H9 (cell line): Measurements from ENCODE around the gene PAOX. TPM values are rescaled to one million over a fixed set of nuclear protein-coding genes. Genes with fewer than 3 reads are reported as not detected.
A peak's percentile ranks its signal among the peaks of the same experiment; 100 is the strongest.
"Not testable (repeated sequence)": the region's sequence is repeated elsewhere in the genome, so short reads cannot be mapped to it uniquely, and the experiment has no call there.

Experiments
- DNase-seq: peaks from one replicate; pipeline ENCODE4 v3.0.0-alpha.2; 2017
- H2AFZ ChIP-seq: one replicate; pipeline ENCODE4 v1.6.1; 2013; ENCODE audit warnings: mild to moderate bottlenecking, low read length, control low read depth, moderate library complexity
- H2AK5ac ChIP-seq: 2 replicates; pipeline ENCODE4 v1.6.1; 2013; ENCODE audit warnings: low read length, control low read depth, mixed read lengths; ENCODE audit not compliant: insufficient read length
- H2BK120ac ChIP-seq: one replicate; pipeline ENCODE4 v1.6.1; 2013; ENCODE audit warnings: low read depth, mild to moderate bottlenecking, low read length, control low read depth, inconsistent platforms; ENCODE audit not compliant: poor library complexity, severe bottlenecking
- H2BK12ac ChIP-seq: 2 replicates; pipeline ENCODE4 v1.6.1; 2013; ENCODE audit warnings: low read length, control low read depth, mixed read lengths, low read depth; ENCODE audit not compliant: insufficient read length
- H2BK15ac ChIP-seq: 2 replicates; pipeline ENCODE4 v1.6.1; 2013; ENCODE audit warnings: low read depth, low read length, control low read depth
- H2BK20ac ChIP-seq: one replicate; pipeline ENCODE4 v1.6.1; 2013; ENCODE audit warnings: low read depth, mild to moderate bottlenecking, low read length, control low read depth, inconsistent platforms; ENCODE audit not compliant: poor library complexity, severe bottlenecking
- H2BK5ac ChIP-seq: 2 replicates; pipeline ENCODE4 v1.6.1; 2013; ENCODE audit warnings: low read length, control low read depth, mixed read lengths; ENCODE audit not compliant: insufficient read length
- H3K14ac ChIP-seq: 2 replicates; pipeline ENCODE4 v1.6.1; 2013; ENCODE audit warnings: low read length, control low read depth; ENCODE audit not compliant: insufficient read depth
- H3K18ac ChIP-seq: 2 replicates; pipeline ENCODE4 v1.6.1; 2013; ENCODE audit warnings: low read depth, mild to moderate bottlenecking, mixed read lengths, low read length, control low read depth; ENCODE audit not compliant: insufficient read length
- H3K23ac ChIP-seq: 2 replicates; pipeline ENCODE4 v1.6.1; 2013; ENCODE audit warnings: low read length, control low read depth, mixed read lengths, low read depth; ENCODE audit not compliant: insufficient read length
- H3K23me2 ChIP-seq: 2 replicates; pipeline ENCODE4 v1.6.1; 2013; ENCODE audit warnings: low read depth, mild to moderate bottlenecking, mixed read lengths, low read length, control low read depth; ENCODE audit not compliant: insufficient read length, poor library complexity, severe bottlenecking
- H3K27ac ChIP-seq: 2 replicates; pipeline ENCODE4 v1.5.1; 2013; ENCODE audit warnings: low read length, control low read depth, mixed read lengths, low read depth; ENCODE audit not compliant: insufficient read length
- H3K27me3 ChIP-seq: 2 replicates; pipeline ENCODE4 v1.6.1; 2013; ENCODE audit warnings: low read length, control low read depth, inconsistent platforms; ENCODE audit not compliant: insufficient read depth
- H3K4ac ChIP-seq: 2 replicates; pipeline ENCODE4 v1.6.1; 2013; ENCODE audit warnings: low read depth, mild to moderate bottlenecking, control low read depth, inconsistent platforms, low read length, moderate library complexity
- H3K4me1 ChIP-seq: 2 replicates; pipeline ENCODE4 v1.6.1; 2013; ENCODE audit warnings: low read length, control low read depth, inconsistent platforms; ENCODE audit not compliant: insufficient read depth
- H3K4me2 ChIP-seq: 2 replicates; pipeline ENCODE4 v1.6.1; 2013; ENCODE audit warnings: low read length, control low read depth, mixed read lengths; ENCODE audit not compliant: insufficient read length, insufficient read depth
- H3K56ac ChIP-seq: 2 replicates; pipeline ENCODE4 v1.6.1; 2013; ENCODE audit warnings: low read depth, mild to moderate bottlenecking, mixed read lengths, low read length, control low read depth; ENCODE audit not compliant: insufficient read length
- H3K79me1 ChIP-seq: 2 replicates; pipeline ENCODE4 v1.6.1; 2013; ENCODE audit warnings: low read depth, mild to moderate bottlenecking, moderate library complexity, low read length, control low read depth, inconsistent platforms; ENCODE audit not compliant: insufficient read depth, poor library complexity, severe bottlenecking
- H3K79me2 ChIP-seq: 2 replicates; pipeline ENCODE4 v1.6.1; 2013; ENCODE audit warnings: low read length, control low read depth, inconsistent platforms; ENCODE audit not compliant: insufficient read depth
- H3K9ac ChIP-seq: 2 replicates; pipeline ENCODE4 v1.6.1; 2013; ENCODE audit warnings: low read length, control low read depth, mixed read lengths; ENCODE audit not compliant: insufficient read length; ENCODE audit errors: extremely low read depth
- H3K9me3 ChIP-seq: one replicate; pipeline ENCODE4 v1.6.1; 2013; ENCODE audit warnings: low read depth, low read length, inconsistent platforms; ENCODE audit not compliant: control insufficient read depth
- H3T11ph ChIP-seq: one replicate; pipeline ENCODE4 v1.6.1; 2013; ENCODE audit warnings: mild to moderate bottlenecking, low read length, control low read depth, inconsistent platforms
- H4K20me1 ChIP-seq: one replicate; pipeline ENCODE4 v1.6.1; 2013; ENCODE audit not compliant: control insufficient read depth, insufficient read length, insufficient read depth
- H4K5ac ChIP-seq: 2 replicates; pipeline ENCODE4 v1.6.1; 2013; ENCODE audit warnings: low read depth, mild to moderate bottlenecking, mixed read lengths, low read length, control low read depth; ENCODE audit not compliant: insufficient read length
- H4K8ac ChIP-seq: replicated peaks from 2 replicates; pipeline ENCODE4 v1.6.1; 2013; ENCODE audit warnings: low read length, control low read depth, mixed read lengths, low read depth; ENCODE audit not compliant: insufficient read length
- H4K91ac ChIP-seq: 2 replicates; pipeline ENCODE4 v1.6.1; 2013; ENCODE audit warnings: low read depth, mild to moderate bottlenecking, moderate library complexity, mixed read lengths, low read length, control low read depth; ENCODE audit not compliant: insufficient read length
- H3K27ac Mint-ChIP-seq, 3 experiments: 2 replicates in 2 of 3; 3 replicates in 1 of 3; pipeline ENCODE4 v1.8.0; 2020 to 2021; ENCODE audit warnings: mixed read lengths in 3 of 3, mild to moderate bottlenecking in 1 of 3, moderate library complexity in 1 of 3
- H3K27me3 Mint-ChIP-seq: 2 replicates; pipeline ENCODE4 v1.8.0; 2021; ENCODE audit warnings: low read depth, mild to moderate bottlenecking, moderate library complexity, mixed read lengths
- H3K36me3 Mint-ChIP-seq, 3 experiments: 2 replicates in 2 of 3; 3 replicates in 1 of 3; pipeline ENCODE4 v1.8.0; 2020 to 2021; ENCODE audit warnings: low read depth in 3 of 3, mixed read lengths in 3 of 3; ENCODE audit not compliant: insufficient read depth in 1 of 3
- H3K4me1 Mint-ChIP-seq, 2 experiments: 2 replicates each; pipeline ENCODE4 v1.8.0; 2020; ENCODE audit warnings: mixed read lengths in 2 of 2
- H3K4me3 Mint-ChIP-seq, 2 experiments: 2 replicates in 1 of 2; 3 replicates in 1 of 2; pipeline ENCODE4 v1.8.0; 2020 to 2021; ENCODE audit warnings: mild to moderate bottlenecking in 2 of 2, mixed read lengths in 2 of 2, moderate library complexity in 1 of 2
- H3K9me3 Mint-ChIP-seq, 2 experiments: 2 replicates in 1 of 2; 3 replicates in 1 of 2; pipeline ENCODE4 v1.8.0; 2020; ENCODE audit warnings: mild to moderate bottlenecking in 2 of 2, mixed read lengths in 2 of 2, moderate library complexity in 1 of 2
- WGBS: extraction: QIAGEN DNeasy Blood & Tissue Kit; methylation state at CpG from one replicate; pipeline ENCODE4 v1.1.7; 2013; ENCODE audit warnings: missing lambda C conversion rate, low lambda C conversion rate, mixed read lengths; ENCODE audit not compliant: insufficient read length; ENCODE audit errors: extremely low coverage; 5-methylcytosine and 5-hydroxymethylcytosine counted together
- total RNA-seq: library from RNA; stranded (reverse); gene quantifications from 2 replicates; pipeline ENCODE4 v1.2.1, GENCODE V29; 2021

The PAOX gene
- total RNA-seq, 1 experiment from 2014 or later = 5.6 TPM

DNA sequence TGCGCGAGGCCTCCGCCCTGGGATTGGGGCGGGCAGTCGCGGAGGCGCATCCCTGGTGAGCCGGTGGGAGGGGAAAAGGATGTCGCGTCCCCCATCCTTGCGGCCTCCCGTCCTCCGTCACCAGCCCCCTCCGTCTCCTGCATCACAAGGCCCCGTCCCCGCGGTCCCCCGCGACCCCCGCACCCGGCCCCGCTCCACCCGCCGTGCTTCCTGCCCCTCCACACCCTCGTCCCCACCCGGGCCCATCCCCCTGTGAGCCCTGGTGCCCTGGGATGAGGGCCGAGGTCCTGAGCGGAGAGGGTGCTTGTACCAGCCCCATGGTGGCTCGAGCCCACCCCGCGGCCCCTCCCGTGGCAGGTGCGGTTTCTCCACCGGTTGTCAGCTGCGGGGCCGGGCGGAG, 45.5 kb downstream of the PAOX start, which contains the start of gene SPRN:
Gene SPRN (minus strand): TSS at position 25 of the 400 bp plus-strand sequence. CDS start 944 bp downstream, outside the sequence.
- not testable (repeated sequence) for H3K56ac ChIP-seq, H3K23ac ChIP-seq, H4K20me1 ChIP-seq, H3K23me2 ChIP-seq, H4K5ac ChIP-seq, H3K4me2 ChIP-seq, H3K36me3 Mint-ChIP-seq, H4K91ac ChIP-seq, H3T11ph ChIP-seq, H2BK20ac ChIP-seq, H2AK5ac ChIP-seq, H2BK120ac ChIP-seq, DNase-seq, H2BK5ac ChIP-seq, H3K4me1 Mint-ChIP-seq, H3K79me1 ChIP-seq, H3K27me3 ChIP-seq, H3K9ac ChIP-seq, H3K4me1 ChIP-seq, H3K27ac ChIP-seq, H3K14ac ChIP-seq, H2BK15ac ChIP-seq, H2BK12ac ChIP-seq, H3K18ac ChIP-seq, H3K4ac ChIP-seq, H3K79me2 ChIP-seq, H2AFZ ChIP-seq, H3K27ac Mint-ChIP-seq, H4K8ac ChIP-seq, H3K9me3 ChIP-seq
- Mint-ChIP-seq H3K9me3 (peaks cover 9 to 12% of the 10 kb centered on the region in 2 experiments), H3K4me3 (peak within 1 kb of the TSS; percentile 36 to 73), H3K27me3 (peaks cover 11% of the 10 kb centered on the region)
- no CpG with 5 or more reads among the region's 37 CpGs for WGBS

DNA sequence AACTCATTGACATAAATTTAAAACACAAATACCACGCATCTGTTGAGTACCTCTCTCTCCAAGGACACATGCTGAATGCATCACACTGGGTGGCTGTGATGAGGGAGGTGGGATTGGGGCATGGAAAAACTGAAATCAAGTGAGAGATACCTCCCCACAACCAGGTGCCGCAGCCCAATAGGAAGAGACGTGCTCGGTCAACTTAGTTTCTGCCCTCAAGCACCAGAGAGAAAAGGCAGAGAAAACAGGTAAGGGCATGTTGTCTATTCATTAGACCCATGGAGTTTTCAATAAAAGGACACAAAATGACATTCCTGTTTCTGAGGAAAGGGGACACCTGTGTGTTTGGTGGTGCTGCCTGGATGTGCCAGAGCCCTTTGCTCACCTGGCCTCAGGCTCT, 50.5 kb downstream of the PAOX start:
- H3K9me3 Mint-ChIP-seq = peaks cover 17 to 24% of the 10 kb centered on the region in 2 experiments
- H3K4me2 ChIP-seq, H2BK12ac ChIP-seq, H3K4ac ChIP-seq, H3K27ac Mint-ChIP-seq, H3T11ph ChIP-seq, H3K4me1 ChIP-seq, H3K23me2 ChIP-seq, H3K9ac ChIP-seq, H3K4me3 Mint-ChIP-seq, H2BK20ac ChIP-seq, H3K27me3 Mint-ChIP-seq, H3K79me1 ChIP-seq, H3K36me3 Mint-ChIP-seq, H3K79me2 ChIP-seq, H3K23ac ChIP-seq, H4K8ac ChIP-seq, H3K4me1 Mint-ChIP-seq, H3K27me3 ChIP-seq, H2BK120ac ChIP-seq, H4K91ac ChIP-seq, H4K20me1 ChIP-seq, H3K27ac ChIP-seq, H3K18ac ChIP-seq, H2AK5ac ChIP-seq, H2BK5ac ChIP-seq, H3K9me3 ChIP-seq, DNase-seq, H4K5ac ChIP-seq, H3K56ac ChIP-seq, H3K14ac ChIP-seq, H2BK15ac ChIP-seq, H2AFZ ChIP-seq: not testable (repeated sequence)
- WGBS = no CpG with 5 or more reads among the region's 4 CpGs
